HepG2 (cell line): ENCODE data around the gene ARHGEF10L. TPM values are rescaled to one million over a fixed set of nuclear protein-coding genes. Genes with fewer than 3 reads are reported as not detected.

Experiments
- AGO1 ChIP-seq: fragments of 200-400 bp; formaldehyde crosslinking; IDR thresholded peaks from 2 replicates; pipeline ENCODE4 v1.6.1; 2017; ENCODE audit warnings: mild to moderate bottlenecking, low read depth, low read length, moderate library complexity; ENCODE audit not compliant: poor library complexity, severe bottlenecking
- BRD4 ChIP-seq: sonication (generic); formaldehyde crosslinking; IDR thresholded peaks from 2 replicates; pipeline ENCODE4 v1.4.0; 2020; ENCODE audit warnings: missing genetic modification reagents
- GPBP1L1 ChIP-seq: sonication (generic); formaldehyde crosslinking; IDR thresholded peaks from 2 replicates; pipeline ENCODE4 v1.5.0; 2020; ENCODE audit warnings: mild to moderate bottlenecking, missing genetic modification reagents
- KDM6A ChIP-seq: IDR thresholded peaks from 2 replicates; pipeline ENCODE4 v1.6.1; 2016; ENCODE audit warnings: low read depth
- KLF15 ChIP-seq: sonication (generic); formaldehyde crosslinking; IDR thresholded peaks from 2 replicates; pipeline ENCODE4 v1.8.1; 2023; ENCODE audit warnings: borderline replicate concordance, mild to moderate bottlenecking, inconsistent platforms, missing genetic modification reagents, mixed read lengths
- MBNL3 ChIP-seq: fragments of 250-450 bp; sonication (Bioruptor Pico); conservative IDR thresholded peaks from 2 replicates; pipeline ENCODE4 v1.8.0; 2022; ENCODE audit warnings: mild to moderate bottlenecking, inconsistent platforms
- MED13 ChIP-seq: sonication (generic); formaldehyde crosslinking; IDR thresholded peaks from 2 replicates; pipeline ENCODE4 v1.5.0; 2020; ENCODE audit warnings: missing genetic modification reagents
- MYNN ChIP-seq: sonication (generic); formaldehyde crosslinking; IDR thresholded peaks from 2 replicates; pipeline ENCODE4 v1.4.0; 2020; ENCODE audit warnings: mild to moderate bottlenecking, low read depth, missing genetic modification reagents
- NKX3-1 ChIP-seq: sonication (generic); formaldehyde crosslinking; IDR thresholded peaks from 2 replicates; pipeline ENCODE4 v1.5.0; 2020; ENCODE audit warnings: missing genetic modification reagents
- NRL ChIP-seq: sonication (generic); formaldehyde crosslinking; IDR thresholded peaks from 2 replicates; pipeline ENCODE4 v1.5.0; 2020; ENCODE audit warnings: missing genetic modification reagents, mild to moderate bottlenecking, moderate library complexity, borderline replicate concordance
- PCBP2 ChIP-seq: fragments of 200-400 bp; formaldehyde crosslinking; optimal IDR thresholded peaks from 2 replicates; pipeline ENCODE3; 2018; ENCODE audit warnings: low read length, low read depth; ENCODE audit not compliant: poor library complexity, severe bottlenecking
- XBP1 ChIP-seq: sonication (generic); formaldehyde crosslinking; IDR thresholded peaks from 2 replicates; pipeline ENCODE4 v1.5.0; 2020; ENCODE audit warnings: missing genetic modification reagents
- ZNF3 ChIP-seq: IDR thresholded peaks from 2 replicates; pipeline ENCODE4 v1.7.0; 2017; ENCODE audit warnings: inconsistent platforms
- ZNF33A ChIP-seq: sonication (generic); formaldehyde crosslinking; IDR thresholded peaks from 2 replicates; pipeline ENCODE4 v1.5.1; 2020; ENCODE audit warnings: missing genetic modification reagents, mild to moderate bottlenecking, moderate library complexity, borderline replicate concordance
- ZNF737 ChIP-seq: sonication (generic); formaldehyde crosslinking; IDR thresholded peaks from 2 replicates; pipeline ENCODE4 v1.5.0; 2020; ENCODE audit warnings: missing genetic modification reagents, mild to moderate bottlenecking, borderline replicate concordance
- ZNF776 ChIP-seq: sonication (generic); formaldehyde crosslinking; IDR thresholded peaks from 2 replicates; pipeline ENCODE4 v1.4.0; 2020; ENCODE audit warnings: mild to moderate bottlenecking, missing genetic modification reagents
- ZXDC ChIP-seq: sonication (generic); formaldehyde crosslinking; IDR thresholded peaks from 2 replicates; pipeline ENCODE4 v1.5.0; 2020; ENCODE audit warnings: mild to moderate bottlenecking, missing genetic modification reagents
- polyA plus RNA-seq, 8 experiments: library from polyadenylated mRNA; depleted of rRNA in 3 of 8; stranded (reverse) in 7 of 8; unstranded in 1 of 8; fragments of >200 nt; fragmentation: Illumina TruSeq in 4 of 8; extraction: Trizol in 4 of 8; gene quantifications; 2 replicates each; pipeline versions ENCODE4 v1.2.1 to v1.2.3, GENCODE V29; 2011 to 2016; ENCODE audit warnings: low read depth in 4 of 8, missing spikeins in 1 of 8, mixed read lengths in 1 of 8; ENCODE audit not compliant: insufficient read depth in 1 of 8
- total RNA-seq, 5 experiments: library from RNA; depleted of rRNA; stranded (reverse); fragments of >200 nt; fragmentation: Illumina TruSeq; extraction: Trizol; gene quantifications; 2 replicates each; pipeline ENCODE4 v1.2.3, GENCODE V29; 2016; ENCODE audit warnings: low read depth in 1 of 5
- TF ChIP-seq, protein P1 (sequence below): sonication (generic); formaldehyde crosslinking; IDR thresholded peaks from 2 replicates; pipeline ENCODE4 v1.4.0; 2020; ENCODE audit warnings: missing genetic modification reagents
- TF ChIP-seq, protein P2 (sequence below): sonication (generic); formaldehyde crosslinking; IDR thresholded peaks from 2 replicates; pipeline ENCODE4 v1.5.1; 2020; ENCODE audit warnings: missing genetic modification reagents, mild to moderate bottlenecking, borderline replicate concordance
- TF ChIP-seq, protein P3 (sequence below): sonication (generic); formaldehyde crosslinking; IDR thresholded peaks from 2 replicates; pipeline ENCODE4 v1.8.0; 2022; ENCODE audit warnings: mild to moderate bottlenecking, missing genetic modification reagents, moderate library complexity

ARHGEF10L gene
- total and polyA plus RNA-seq, 2 of the 13 experiments (the other 11 are each of a cell fraction or from before 2014, with no cell fraction given) = 46.5 to 78.3 TPM

- TF ChIP-seq ZNF776 (CRISPR knock-in tag) (no peak), PCBP2 (no peak), ZNF737 (CRISPR knock-in tag) (no peak), ZXDC (CRISPR knock-in tag) (no peak), MED13 (no peak), AGO1 (no peak), BRD4 (no peak), XBP1 (CRISPR knock-in tag) (no peak), GPBP1L1 (CRISPR knock-in tag) (no peak), KDM6A (CRISPR knock-in tag) (no peak), MYNN (no peak), ZNF3 (CRISPR knock-in tag) (peak; percentile 50; the same call in 1 of the 2 replicates), NKX3-1 (CRISPR knock-in tag) (peak; percentile 74; the same call in 1 of the 2 replicates), ZNF33A (no peak), NRL (no peak), KLF15 (no peak), MBNL3 (CRISPR knock-in tag) (no peak)
- TF ChIP-seq, protein P1, sequence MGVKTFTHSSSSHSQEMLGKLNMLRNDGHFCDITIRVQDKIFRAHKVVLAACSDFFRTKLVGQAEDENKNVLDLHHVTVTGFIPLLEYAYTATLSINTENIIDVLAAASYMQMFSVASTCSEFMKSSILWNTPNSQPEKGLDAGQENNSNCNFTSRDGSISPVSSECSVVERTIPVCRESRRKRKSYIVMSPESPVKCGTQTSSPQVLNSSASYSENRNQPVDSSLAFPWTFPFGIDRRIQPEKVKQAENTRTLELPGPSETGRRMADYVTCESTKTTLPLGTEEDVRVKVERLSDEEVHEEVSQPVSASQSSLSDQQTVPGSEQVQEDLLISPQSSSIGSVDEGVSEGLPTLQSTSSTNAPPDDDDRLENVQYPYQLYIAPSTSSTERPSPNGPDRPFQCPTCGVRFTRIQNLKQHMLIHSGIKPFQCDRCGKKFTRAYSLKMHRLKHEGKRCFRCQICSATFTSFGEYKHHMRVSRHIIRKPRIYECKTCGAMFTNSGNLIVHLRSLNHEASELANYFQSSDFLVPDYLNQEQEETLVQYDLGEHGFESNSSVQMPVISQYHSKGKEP (CRISPR knock-in tag) = no peak
- TF ChIP-seq, protein P2, sequence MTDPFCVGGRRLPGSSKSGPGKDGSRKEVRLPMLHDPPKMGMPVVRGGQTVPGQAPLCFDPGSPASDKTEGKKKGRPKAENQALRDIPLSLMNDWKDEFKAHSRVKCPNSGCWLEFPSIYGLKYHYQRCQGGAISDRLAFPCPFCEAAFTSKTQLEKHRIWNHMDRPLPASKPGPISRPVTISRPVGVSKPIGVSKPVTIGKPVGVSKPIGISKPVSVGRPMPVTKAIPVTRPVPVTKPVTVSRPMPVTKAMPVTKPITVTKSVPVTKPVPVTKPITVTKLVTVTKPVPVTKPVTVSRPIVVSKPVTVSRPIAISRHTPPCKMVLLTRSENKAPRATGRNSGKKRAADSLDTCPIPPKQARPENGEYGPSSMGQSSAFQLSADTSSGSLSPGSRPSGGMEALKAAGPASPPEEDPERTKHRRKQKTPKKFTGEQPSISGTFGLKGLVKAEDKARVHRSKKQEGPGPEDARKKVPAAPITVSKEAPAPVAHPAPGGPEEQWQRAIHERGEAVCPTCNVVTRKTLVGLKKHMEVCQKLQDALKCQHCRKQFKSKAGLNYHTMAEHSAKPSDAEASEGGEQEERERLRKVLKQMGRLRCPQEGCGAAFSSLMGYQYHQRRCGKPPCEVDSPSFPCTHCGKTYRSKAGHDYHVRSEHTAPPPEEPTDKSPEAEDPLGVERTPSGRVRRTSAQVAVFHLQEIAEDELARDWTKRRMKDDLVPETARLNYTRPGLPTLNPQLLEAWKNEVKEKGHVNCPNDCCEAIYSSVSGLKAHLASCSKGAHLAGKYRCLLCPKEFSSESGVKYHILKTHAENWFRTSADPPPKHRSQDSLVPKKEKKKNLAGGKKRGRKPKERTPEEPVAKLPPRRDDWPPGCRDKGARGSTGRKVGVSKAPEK = no peak
- TF ChIP-seq, protein P3, sequence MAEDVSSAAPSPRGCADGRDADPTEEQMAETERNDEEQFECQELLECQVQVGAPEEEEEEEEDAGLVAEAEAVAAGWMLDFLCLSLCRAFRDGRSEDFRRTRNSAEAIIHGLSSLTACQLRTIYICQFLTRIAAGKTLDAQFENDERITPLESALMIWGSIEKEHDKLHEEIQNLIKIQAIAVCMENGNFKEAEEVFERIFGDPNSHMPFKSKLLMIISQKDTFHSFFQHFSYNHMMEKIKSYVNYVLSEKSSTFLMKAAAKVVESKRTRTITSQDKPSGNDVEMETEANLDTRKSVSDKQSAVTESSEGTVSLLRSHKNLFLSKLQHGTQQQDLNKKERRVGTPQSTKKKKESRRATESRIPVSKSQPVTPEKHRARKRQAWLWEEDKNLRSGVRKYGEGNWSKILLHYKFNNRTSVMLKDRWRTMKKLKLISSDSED (CRISPR knock-in tag) = no peak
Observed at GRCh38 chr1:17581389-17582123, 42.1 kb downstream of the ARHGEF10L start (continued).
